D341Med (cell line): ENCODE data around the gene ZNF142.
A peak's percentile ranks its signal among the peaks of the same experiment; 100 is the strongest.

Experiments
- DNase-seq: peaks from one replicate; pipeline ENCODE4 v3.0.0; 2012; ENCODE audit warnings: low spot score

Gene ZNF142, protein sequence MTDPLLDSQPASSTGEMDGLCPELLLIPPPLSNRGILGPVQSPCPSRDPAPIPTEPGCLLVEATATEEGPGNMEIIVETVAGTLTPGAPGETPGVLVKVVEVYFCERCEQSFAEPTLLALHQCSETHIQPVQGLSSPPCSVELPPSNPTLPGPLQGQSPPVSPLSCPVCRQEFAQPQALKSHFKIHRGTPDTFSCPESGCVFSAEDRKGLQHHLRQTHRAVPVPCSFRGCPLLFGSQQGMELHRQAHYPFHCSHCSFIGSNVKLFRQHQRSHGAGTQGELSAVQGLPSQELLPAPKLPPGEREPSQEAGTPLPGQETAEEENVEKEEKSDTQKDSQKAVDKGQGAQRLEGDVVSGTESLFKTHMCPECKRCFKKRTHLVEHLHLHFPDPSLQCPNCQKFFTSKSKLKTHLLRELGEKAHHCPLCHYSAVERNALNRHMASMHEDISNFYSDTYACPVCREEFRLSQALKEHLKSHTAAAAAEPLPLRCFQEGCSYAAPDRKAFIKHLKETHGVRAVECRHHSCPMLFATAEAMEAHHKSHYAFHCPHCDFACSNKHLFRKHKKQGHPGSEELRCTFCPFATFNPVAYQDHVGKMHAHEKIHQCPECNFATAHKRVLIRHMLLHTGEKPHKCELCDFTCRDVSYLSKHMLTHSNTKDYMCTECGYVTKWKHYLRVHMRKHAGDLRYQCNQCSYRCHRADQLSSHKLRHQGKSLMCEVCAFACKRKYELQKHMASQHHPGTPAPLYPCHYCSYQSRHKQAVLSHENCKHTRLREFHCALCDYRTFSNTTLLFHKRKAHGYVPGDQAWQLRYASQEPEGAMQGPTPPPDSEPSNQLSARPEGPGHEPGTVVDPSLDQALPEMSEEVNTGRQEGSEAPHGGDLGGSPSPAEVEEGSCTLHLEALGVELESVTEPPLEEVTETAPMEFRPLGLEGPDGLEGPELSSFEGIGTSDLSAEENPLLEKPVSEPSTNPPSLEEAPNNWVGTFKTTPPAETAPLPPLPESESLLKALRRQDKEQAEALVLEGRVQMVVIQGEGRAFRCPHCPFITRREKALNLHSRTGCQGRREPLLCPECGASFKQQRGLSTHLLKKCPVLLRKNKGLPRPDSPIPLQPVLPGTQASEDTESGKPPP (N-terminal part only)

DNA sequence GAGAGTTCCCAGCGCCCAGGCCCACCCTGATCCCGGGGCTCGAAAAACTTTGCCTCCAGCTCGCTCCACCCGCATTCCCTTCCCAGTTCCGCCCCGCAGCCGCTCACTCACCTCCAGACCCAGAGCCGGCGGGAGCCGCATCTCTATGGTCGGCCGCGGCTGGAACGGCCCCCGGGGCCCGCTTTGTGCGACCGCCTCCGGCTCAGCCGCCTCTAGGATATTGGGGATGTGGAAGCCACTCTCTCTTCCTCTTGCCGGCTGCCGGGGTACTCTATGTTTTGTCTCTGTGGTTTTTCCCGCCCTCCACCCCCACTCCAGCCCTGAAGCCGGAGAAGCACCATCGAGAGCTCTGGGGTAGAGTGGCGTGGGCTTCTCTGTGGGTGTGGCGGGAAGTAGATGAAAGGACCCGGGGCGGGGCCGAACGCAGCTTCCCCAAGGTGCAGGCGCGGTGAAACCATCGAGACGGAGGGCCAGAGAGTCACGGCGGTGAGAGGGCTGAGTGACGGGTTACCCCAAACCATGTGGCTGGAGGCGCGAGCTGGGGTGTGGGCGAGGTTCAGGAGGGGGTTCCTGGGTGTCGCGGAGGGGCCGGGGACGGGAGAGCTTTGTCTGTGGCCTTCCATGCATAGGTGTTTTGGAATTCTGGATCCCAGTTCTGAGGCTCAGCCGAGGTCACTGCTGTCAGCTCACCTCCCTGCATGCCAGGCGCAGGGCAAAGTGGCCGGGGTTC is at the start of gene ZNF142, which contains the start of gene BCS1L:
ZNF142 (minus strand) TSS at position 366 of the 730 bp plus-strand sequence. CDS start 3,194 bp downstream, outside the sequence.
BCS1L (plus strand) TSS at position 426 of the 730 bp plus-strand sequence. CDS start 1,305 bp downstream, outside the sequence.
- DNase-seq, result peak; percentile 93

DNA sequence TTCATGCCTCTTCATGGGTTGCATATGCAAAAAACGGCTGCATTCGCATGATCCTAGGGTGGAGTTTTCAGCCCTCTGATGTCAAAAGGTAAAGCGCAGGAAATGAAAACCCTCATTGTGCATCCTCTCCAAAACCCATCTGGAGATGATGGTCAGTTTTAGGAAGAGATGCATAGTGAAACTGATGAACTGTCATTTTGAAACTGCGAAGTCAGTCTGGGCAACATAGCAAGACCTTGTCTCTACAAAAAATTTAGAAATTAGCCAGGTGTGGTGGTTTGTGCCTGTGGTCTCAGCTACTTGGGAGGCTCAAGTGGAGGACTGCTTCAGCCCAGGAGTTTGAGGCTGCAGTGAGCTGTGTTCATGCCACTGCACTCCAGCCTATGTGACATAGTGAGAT is 48.7 kb upstream of the ZNF142 start:
- no peak for DNase-seq

DNA sequence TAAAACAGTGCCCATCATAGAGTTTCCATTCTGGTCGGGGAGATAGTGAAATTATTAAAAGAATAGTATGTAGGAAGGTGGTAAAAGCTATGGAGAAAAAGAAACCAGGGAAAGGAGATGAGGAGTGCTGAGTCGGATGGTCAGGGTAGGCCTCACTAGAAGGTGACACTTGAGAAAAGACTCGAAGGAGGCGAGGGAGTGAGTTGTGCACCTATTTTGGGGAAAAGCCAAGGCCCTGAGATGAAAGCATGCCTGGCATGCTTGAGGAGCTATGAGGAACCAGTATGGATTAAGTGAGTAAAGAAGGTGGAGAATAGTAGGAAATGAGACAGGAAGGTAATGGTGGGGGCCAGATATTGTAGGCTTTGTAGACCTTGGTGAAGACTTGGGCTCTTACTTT is 43.9 kb upstream of the ZNF142 start:
- DNase-seq, result no peak

DNA sequence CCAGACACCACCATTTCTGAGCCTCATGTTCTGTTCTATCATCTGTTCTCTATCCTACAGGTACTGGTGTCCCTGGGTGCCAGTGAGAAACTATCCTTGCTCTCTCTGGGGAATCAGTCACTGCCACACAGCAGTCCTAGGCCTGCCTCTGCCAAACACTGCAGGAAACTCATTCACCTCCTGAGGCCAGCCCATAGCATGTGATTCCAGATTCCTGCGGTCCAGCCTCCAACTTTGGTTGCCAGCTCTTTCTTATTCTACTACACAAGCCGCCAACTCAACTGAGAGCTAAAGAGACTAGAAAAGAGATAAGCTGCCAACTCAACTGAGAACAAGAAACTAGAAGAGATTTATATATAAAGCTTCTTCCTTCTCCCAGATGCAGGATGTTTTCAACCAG is 42.4 kb upstream of the ZNF142 start:
- DNase-seq, result no peak

DNA sequence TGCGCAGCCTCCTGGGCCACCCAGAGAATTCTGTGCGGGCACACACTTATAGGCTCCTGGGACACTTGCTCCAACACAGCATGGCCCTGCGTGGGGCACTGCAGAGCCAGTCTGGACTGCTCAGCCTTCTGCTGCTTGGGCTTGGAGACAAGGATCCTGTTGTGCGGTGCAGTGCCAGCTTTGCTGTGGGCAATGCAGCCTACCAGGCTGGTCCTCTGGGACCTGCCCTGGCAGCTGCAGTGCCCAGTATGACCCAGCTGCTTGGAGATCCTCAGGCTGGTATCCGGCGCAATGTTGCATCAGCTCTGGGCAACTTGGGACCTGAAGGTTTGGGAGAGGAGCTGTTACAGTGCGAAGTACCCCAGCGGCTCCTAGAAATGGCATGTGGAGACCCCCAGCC is 39.5 kb upstream of the ZNF142 start:
- DNase-seq, result no peak

DNA sequence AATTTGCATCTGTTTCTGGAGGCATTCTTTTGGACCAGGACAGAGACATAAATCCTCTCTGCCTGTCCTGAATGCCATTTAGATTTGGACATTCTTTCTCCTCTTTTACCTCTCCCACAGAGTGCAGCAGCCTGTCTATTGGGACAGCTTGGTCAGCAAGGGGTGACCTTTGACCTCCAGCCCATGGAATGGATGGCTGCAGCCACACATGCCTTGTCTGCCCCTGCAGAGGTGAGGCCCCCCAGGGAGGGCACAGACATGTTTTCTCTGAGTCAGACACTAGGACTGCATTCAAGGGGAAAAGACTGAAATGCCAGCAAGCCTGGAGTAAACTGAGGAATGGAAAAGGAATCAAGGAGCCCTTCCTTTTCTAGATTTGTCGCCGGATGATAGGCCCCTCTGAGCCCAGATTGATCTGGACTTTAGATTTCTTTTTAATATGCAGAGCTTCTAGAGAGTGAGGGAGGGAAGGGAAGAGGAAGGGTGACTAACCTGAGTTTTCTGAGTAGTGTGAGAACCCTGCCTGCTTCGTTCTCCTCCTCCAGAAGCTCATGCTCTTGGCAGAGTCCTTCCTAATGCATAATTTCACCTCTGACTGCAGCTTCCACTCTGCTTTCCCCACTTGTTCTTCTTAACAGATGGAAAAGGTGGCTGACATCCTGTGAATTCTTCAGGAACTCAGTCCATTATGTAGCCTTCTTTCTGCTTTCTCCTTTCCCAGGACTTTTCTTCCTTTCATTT is 35.2 kb upstream of the ZNF142 start:
- DNase-seq, result no peak

DNA sequence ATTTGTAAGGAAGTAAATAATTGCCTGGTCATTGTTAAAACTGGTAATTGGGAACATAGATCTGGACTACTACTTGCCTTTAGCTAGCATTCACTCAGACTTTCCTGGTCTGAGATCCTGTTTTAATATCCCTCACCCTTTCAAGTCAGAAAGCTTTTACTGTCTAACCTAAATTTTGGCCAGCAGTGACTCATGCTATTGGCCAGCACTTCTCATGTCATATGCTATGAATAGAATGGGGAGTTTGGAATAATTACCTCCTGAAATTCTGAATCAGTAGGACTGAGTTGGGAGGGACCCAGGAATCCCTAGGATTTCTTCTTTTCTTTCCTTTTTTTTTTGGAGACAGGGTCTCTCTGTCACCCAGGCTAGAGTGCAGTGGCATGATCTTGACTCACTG is 31.8 kb upstream of the ZNF142 start:
- DNase-seq, result no peak

DNA sequence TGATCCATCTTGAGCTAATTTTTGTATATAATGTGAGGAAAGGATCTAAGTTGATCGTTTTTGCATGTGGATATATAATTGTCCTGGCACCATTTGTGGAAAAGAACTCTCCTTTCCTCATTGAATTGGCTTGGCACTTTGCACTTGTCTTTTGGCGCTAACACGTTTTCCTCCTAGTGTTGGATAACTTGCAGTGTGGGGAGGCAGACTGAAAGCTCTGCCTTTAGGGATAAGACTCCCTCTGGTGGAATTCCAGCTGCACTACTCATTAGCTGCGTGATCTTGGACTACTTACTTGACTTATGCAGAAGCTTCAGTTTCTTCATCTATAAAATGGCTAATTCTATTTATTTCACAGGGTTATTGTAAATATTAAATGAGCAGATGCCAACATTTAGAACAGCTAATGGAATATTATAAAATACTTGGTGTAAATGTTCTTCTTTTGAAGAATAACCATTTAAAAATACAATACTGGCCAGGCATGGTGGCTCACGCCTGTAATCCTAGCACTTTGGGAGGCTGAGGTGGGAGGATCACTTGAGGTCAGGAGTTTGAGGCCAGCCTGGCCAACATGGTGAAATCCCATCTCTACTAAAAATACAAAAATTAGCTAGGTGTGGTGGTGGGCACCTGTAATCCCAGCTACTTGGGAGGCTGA is 28.1 kb upstream of the ZNF142 start:
- peak; percentile 77 for DNase-seq

DNA sequence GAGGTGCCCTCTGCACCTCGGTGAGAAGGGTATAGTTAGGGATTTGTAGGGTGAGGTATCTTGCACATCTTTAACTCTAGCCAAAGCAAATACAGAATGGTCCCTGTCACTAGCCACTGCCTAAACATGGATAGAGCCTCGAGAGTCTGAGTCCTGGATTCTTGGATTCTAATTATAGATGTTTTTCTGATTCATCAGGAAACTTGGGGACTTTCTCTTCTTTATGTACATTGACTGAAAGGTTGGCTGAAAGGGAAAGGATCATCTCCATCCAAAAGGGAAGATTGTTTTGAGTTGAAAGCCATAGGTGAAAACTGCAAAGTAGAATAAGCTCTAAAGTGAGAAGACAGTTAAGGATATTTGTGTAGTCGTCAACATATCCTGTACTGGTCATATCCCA is 20.6 kb upstream of the ZNF142 start:
- no peak for DNase-seq

DNA sequence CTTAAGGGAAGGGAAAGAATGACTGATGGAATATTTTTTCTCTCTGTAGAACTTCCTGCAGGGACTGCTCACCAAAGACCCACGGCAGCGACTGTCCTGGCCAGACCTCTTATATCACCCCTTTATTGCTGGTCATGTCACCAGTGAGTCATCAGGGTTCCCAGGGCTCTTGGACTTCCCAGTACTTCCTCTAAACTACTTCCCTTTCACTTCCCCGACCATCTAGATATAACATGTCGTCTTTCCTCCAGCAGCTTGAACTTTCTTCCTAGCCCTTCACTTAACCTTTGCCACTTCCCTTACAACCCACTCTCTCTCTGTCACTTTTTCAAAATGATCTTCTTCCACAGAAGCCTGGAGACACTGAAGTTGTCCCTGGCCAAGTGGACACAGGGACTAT is 19.7 kb upstream of the ZNF142 start:
- DNase-seq, result no peak

DNA sequence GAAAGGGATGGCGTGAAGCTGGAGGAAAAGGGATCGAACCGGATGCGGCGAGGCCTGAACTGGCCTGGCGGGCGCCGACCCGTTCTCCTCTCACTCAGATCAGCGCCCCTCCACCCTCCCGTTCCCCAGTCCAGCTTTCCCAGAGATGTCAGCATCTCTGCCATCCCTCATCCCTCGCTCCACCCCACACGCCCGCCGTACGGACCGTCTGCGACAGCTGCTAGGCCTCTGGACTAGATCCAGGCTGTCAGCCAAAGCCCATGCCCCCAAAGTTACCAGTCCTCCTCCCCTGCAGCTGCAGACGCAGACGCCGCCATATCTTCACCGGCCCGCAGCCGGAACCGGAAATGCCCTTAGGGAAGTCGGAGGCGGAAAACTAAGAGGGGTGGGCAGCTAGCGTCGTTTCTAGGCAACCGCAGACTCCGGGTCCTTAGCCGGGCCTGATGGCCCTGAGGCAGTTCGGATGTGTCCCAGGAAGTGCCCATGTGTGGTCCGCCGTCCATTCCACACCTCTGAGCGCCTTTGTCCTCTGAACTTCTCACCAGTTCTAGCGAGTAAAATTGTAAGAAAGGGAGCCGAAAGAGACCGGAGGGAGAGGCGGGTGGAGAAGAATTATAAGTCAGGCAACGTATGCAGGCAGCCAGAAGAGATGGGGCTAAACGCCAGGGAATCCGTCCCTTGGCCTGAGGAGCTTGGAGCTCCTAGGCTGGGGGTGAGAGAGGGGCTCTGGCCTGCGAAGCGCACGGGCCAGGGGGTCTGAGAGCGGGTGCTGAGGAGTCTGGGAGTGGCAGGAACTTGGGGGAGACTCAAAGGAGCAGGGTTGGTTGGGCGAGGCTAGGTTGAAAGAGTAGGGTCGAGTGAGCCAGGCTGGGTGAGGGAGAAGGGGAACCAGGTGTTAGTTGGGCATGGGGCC is 12.5 kb upstream of the ZNF142 start, which contains the start of the genes RNF25 and STK36:
RNF25 (minus strand) TSS at position 349 of the 913 bp plus-strand sequence; CDS start at position 317, 32 bp downstream.
STK36 (plus strand) TSS at position 433 of the 913 bp plus-strand sequence. CDS start 744 bp downstream, outside the sequence.
- DNase-seq, result peak; percentile 94

DNA sequence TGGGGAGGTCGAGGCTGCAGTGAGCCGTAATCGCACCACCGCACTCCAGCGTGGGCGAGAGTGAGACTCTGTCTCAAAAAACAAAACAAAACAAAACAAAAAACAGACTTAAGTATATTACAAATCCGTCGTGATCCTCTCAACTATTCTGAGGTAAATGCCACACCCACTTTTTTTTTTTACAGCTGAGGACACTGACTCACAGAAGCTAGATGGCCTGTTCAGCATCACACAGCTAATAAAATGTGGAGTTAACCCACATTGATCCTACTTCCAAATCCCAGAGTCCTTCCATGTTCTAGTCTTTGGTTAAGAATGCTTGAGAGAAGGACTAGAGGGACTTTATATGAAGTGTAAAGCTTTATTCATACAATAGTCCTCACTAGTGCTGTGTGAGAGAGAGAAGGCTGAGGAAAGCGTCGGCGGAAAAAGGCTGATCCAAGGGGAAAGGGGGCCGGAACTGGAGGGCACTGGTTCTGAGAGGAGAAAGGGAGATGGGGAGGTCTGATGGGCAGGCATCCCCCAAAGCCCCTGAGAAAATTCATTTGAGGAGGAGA is 11.8 kb upstream of the ZNF142 start:
- DNase-seq, result no peak

DNA sequence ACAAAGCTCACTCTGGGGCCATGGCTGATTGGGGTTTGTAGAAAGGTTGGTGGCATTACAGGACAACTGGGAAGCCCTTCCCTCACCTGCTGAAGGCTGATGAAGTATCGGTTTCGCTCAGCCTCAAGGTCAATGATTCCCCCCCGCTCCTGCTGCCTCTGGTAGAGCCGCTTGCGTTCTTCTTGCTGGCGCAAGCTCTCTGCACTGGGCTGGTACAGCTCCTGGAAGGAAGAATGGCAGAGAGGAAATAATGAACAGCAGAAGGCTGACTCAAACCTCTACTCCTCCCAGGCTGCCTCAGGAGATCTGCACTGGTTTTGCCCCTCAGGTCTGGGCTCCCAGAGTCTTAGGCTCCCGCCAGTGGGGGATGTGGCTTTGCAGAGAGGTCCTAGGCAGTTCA is 5.2 kb upstream of the ZNF142 start:
- no peak for DNase-seq

DNA sequence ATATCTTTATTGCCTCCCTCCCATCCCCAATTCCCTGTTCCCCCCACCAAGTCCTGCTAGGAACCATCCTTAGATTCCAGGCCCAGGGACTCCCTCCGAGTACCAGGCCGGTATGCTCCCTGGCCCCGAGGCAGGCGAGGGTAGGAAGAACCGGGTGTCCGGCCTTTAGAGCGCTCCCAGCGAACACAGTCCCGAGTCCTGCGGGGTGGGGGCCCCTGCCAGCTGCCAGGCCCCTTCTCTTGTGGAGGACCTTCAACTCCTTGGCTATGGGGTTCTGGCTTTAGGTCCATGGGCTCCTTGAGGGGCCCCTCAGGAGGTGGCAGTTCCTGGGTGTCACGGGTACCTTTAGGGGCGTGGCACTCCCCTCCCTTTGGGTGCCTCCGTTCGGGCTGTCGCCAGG is 4.5 kb upstream of the ZNF142 start:
- DNase-seq, result no peak

DNA sequence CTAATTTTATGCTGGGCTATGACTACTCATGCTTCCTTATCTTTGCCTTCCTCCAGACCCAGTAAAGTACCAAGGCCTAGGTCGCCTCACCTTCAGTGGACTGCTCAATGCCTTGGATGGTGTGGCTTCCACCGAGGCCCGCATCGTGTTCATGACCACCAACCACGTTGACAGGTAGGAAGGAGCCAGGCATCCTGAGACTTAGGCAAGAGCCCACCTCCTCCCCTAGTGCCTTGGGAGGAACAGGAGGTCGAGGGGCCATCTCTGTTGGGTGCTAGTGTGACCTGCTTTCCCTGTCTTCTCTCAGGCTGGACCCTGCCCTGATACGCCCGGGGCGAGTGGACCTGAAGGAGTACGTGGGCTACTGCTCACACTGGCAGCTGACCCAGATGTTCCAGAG is 3.4 kb upstream of the ZNF142 start:
- DNase-seq, result no peak

DNA sequence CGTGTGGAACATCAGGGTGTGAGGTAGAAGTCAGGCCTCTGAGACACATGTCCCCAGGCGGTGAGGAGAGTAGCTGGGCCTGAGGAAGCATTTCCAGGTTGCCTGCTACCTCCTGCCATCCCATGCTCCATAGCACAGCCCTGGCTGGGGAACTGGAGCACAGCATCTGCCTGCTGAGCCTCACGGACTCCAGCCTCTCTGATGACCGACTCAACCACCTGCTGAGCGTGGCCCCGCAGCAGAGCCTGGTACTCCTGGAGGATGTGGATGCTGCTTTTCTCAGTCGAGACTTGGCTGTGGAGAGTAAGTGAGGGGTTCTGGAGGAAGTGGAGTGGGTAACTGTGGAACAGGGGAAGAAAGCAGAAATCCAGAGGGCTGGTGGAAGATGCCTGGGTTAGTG is 3.0 kb upstream of the ZNF142 start:
- DNase-seq, result no peak

DNA sequence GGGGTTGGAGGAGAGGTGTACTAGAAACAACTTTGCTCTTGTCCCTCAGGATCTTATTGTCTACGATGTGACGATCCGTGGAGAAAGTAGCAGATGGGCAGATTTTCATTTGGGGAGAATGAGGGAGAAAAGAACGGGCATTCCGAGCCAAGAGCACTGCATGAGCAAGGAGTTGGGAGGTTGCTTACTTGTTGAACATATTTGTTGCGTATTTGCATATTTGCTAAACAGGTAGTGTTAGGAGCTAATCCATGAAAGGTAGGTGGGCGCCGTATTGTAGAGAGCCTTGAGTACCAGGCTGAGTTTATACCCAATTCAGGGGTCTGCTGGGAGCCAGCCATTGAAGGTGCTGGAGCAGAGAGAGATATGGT is 550 bp upstream of the ZNF142 start:
- no peak for DNase-seq

DNA sequence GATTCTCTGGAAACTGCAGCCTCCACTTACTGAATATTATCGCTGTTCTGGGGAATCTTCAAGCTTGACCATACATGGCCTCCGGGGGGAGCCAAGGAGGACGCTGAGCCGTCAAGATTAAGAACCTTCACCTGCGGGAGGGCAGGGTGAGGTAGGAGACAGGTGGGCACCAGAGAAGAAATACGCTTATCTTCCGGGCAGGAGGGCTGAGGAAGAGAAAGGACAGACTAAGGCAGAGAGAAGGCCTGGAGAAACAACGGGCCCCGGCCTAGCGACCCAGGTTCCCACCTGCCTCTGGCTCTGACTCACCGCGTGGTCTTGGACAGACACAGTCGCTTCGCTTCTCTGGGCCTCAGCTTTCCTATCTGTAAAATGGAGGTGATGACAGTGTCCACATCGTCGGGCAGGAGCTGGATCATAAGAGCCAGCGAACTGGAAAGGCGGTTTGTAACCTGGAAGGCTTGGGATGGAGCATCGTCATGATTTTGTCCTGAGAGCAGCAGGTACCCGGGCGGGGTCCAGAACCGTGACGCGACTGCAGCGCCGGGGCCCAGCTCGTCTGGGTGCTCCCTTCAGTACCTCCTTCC is 659 bp downstream of the ZNF142 start:
- peak; percentile 51 for DNase-seq

DNA sequence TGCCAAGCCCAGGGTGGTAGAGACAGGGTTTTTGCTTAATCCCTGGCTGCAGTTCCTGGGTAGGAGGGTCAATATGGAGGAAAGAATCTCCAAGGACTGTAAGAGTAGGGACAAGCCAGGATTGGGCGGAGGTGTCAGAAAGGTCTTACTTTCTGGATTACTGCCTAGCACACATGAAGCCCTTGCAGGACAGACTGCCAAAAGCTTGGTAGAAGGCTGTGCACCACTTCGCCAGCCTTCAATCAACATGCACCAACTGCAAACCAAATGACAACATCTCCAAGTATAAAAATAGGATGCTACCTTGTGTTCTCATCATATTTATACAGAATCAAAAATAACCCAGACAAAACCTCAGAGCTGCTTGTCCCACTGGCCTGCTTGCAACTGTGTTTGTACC is 3.7 kb downstream of the ZNF142 start:
- DNase-seq, result no peak
